ENCODE results near the gene RAP2C.
"Not testable (repeated sequence)": the region's sequence is repeated elsewhere in the genome, so short reads cannot be mapped to it uniquely, and the experiment has no call there.

Gene RAP2C

DNA sequence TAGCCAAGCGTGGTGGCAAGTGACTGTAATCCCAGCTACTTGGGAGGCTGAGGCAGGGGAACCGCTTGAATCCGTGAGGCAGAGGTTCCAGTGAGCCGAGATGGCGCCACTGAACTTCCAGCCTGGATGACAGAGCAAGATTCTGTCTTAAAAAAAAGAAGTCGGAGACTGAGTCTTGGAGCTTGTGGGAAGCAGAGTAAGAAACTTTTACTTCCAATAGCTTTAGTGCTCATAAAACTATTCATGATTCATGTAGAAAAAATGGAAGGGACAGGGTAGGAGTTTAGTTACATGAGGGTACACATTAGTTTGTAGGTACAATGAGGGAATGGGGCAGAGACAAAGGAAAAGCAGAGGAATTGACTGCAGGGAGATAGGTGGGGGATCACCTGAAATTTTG, 19.3 kb downstream of the RAP2C start:
- DNase-seq = no peak

DNA sequence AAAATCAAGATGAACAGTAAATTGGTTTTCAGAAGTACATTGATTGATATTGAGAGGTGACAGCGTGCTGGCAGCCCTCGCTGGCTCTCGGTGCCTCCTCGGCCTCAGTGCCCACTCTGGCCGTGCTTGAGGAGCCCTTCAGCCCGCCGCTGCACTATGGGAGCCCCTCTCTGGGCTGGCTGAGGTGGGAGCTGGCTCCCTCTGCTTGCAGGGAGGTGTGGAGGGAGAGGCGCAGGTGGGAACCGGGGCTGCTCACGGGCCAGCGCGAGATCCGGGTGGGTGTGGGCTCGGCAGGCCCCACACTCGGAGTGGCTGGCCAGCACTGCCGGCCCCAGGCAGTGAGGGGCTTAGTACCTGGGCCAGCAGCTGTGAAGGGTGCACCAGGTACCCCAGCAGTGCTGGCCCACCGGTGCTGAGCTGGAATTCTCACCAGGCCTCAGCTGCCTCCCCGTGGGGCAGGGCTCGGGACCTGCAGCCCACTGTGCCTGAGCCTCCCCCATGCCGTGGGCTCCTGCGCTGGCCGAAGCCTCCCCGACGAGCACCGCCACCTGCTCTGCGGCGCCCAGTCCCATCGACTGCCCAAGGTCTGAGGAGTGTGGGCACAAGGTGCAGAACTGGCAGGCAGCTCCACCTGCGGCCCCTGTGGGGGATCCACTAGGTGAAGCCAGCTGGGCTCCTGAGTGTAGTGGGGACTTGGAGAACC, 25.2 kb downstream of the RAP2C start:
- DNase-seq = no peak

DNA sequence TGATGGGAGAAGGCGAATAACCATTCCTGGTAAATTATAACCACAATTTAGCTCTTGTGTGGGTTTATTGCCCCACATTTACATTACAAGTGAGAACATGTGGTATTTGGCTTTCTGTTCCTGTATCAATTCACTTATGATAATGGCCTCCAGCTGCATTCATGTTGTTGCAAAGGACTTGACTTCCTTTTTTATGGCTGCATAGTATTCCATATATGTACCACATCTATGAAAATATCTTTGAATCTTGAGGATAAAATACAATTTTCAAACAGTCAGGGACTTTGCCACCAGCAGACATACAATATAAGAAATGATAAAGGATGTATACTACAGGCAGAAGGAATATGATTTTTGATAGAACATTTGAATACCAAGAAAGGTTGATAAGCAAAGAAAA, 27.3 kb downstream of the RAP2C start:
- DNase-seq = no peak

DNA sequence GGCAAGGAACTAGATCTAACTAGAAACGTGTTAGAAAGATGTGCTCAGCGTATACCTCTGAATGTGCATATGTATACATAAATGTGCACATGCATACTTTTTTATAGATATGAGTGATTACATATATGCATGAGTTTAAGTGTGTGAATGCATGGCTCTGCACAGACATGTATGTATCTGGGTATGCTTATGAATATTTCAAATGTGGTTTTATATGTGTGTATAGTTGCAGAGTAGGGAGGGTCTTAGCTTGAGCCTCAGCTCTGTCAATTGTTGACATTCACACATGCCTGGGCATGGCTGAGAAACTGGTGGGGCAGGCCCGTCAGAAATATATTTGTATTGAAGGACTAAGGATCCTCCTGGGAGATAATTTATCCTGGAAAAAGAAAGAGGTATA, 31.1 kb downstream of the RAP2C start:
- no peak for DNase-seq

DNA sequence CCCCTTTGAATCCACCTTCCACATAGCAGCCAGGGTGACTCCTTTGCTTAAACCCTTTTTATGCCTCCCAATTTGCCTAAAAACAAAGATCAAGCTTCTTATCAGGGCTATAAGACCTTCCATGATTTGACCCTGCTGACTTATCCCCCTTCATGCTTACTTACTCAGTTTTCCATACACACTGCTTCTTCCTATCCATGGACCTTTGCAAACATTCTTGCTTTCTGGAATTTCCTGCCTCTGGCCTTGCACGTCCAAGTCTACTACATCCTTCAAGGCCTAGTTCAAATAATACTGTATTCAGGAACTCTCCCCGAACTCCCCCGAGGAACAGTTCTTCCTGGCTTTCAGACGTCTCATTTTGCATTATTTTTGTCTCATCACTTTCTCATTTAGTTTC, 31.8 kb downstream of the RAP2C start:
- DNase-seq = no peak

DNA sequence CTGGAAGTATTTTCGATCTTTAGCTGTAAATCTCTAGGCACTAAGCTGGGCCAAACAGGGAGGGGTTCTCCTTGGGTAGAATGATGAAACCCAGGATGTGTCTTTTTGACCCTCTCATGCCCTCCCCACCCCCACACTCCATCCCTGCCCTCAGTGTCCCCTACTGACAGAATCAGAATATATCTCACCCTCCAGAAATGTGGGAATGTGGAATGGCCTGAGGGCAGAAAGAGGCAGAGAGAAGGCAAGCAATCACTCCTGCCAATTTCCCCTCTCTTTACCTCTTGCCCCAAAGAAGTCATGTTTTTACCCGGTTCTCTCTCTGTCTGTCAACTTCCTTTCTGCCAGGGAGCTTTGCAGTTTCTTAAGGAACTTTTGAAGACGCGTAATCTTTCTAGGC, 34.4 kb downstream of the RAP2C start:
- no peak for DNase-seq

DNA sequence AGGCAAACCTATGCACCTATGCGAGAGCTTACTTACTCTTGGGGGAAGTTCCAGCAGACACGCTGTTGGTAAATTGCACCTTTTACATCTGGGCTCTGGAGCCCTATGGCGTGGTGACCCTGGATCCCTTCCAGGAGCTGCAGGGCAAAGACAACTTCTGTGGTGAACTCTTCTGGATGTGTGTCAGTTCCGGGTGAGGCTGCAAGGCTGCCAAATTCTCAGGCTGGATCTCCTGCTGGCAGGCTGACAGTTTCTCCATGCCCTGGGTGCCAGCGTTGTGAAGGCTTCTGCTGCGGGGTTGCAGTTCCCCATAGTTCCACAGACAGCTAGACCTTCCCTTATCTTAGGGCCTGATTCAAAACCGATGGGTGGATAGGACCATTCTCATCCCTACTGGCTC, 37.9 kb downstream of the RAP2C start:
- DNase-seq = no peak

DNA sequence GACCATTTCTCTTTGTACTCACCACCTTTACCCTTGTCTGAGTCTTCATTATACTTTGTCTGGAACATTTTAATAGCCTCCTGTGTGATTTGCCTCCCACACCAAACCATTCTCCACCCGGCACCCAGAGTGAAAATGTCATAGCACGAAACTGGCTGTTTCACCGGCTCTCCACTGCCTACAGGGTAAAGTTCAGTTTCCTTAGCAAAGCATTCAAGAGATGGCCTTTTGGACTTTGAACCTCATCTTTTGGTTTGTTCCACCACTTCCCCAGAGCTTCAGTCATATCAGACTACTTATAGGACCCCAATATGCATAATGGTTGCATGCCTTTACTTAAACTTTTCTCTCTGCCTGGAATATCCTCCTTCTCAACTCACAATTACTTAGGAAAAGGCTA, 38.3 kb downstream of the RAP2C start:
- no peak for DNase-seq

DNA sequence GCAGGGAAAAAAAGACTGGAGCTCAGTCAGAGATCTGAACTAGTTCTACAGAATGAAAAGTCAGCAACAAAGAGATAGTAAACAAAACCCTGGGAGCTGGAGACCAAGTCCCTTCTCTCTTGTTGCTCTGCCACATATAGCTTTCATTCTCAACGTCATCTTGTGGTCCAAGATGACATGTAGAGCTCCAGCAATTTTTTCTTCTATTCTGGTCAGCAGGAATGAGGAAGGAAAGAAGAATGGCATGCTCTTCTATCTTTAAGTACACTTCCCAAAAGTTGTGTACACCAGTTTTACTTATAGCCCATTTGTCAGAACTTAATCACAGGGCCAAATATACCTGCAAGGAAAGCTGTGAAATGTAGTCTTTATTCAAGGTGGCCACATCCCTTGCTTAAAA, 45.6 kb downstream of the RAP2C start:
- no peak for DNase-seq

DNA sequence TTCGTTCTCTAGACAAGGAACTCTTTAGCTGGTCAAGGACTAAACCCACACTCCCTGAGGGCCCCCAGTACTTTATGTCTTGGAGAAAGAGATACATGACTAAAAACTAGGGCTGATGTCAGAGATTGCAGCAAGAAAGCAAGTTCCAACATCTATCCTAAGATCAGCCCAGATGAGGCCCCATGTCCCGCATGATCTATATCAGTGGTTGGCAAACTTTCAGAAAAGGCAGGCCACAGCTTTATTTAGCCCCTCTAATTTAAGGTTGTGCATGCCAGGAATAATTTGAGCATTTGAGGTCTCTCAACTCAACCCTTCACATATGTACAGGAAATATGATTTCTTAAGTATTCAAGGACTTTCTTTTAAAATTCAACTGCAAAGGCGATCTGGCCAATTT, 47.4 kb downstream of the RAP2C start:
- no peak for DNase-seq

DNA sequence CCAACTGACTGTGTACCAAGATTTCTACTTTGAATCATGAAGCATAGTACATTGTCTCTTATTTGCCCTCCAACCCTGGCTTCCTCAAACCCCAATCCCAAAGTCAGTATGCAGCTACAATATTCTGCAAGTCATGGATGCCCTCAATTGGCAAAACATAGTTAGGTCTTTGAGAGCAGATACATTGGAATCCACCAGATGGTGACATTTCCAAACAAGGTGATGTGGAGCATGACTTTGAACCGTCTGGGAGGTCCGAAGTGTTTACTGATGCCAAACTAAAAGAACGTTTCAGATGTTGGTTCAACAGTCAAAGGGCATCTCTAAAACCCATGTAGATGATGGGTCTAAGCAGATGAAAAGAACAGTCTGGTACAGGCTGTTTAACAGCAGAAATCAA, 47.8 kb downstream of the RAP2C start:
- DNase-seq = no peak

DNA sequence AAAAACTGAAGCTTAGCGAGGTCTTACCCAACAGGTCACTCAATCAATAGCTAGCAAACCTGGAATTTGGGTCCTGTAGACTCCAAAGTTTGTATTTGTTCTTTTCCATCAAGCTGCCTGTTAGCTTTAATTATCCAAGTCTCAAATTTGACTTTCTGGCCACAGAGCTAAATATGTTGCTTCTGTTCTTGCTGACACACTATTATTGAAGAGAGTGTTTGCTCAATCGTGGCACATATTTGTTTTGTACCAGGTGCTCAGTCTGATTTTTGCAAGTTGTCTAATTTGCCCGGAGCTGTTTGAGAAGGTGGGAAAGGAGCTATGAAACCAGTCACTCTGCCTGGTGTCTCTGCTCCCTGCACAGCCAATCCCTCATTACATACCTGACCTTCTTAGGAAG, 49.7 kb downstream of the RAP2C start:
- DNase-seq = no peak

DNA sequence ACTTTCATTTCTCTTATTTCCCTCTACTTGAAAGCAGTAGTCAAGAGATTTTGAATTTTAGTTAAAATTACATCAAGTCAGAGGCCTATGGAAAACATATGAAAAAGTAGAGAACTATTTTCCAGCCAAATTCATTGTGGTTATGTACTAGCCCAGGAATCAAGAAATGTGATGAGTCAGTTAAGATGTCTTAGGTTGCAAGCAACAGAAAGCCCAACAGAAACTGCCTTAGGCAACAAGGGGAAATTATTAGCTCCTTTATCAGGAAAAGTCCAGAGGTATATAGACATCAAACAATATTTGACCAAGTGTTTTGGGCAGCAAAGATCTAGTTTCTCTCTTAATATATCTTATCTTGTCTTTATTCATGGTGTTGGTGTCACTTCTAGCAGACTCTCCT, 53.6 kb downstream of the RAP2C start:
- DNase-seq = no peak

DNA sequence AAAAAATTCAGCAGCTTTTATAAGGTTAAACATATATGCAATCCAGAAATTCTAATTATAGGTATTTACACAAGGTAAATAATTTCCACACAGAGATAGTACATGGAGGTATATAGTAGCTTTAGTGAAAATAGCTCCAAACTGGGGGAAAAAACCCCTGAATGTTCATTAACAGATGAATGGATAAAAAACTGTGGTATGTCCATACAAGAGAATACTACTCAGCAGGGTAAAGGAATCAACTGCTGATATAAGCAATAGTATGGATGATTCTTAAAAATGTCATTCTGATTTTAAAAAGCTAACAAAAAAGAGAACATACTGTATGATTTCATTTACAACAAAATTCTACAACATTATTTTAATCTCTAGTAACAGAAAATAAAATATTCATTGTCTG, 54.2 kb downstream of the RAP2C start:
- DNase-seq = no peak

DNA sequence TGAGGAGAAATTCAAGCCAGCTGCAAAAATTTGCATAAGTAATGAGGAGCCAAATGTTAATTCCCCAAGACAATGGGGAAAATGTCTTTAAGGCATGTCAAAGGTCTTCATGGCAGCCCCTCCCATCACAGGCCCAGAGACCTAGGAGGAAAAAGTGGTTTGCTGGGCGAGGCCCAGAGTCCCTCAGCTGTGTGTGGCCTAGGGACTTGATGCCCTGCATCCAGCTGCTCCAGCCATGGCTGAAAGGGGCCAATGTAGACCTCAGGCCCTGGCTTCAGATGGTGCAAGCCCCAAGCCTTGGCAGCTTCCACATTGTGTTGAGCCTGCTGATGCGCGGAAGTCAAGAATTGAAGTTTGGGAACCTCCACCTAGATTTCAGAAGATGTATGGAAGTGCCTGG, 56.2 kb downstream of the RAP2C start:
- not testable (repeated sequence) for DNase-seq

DNA sequence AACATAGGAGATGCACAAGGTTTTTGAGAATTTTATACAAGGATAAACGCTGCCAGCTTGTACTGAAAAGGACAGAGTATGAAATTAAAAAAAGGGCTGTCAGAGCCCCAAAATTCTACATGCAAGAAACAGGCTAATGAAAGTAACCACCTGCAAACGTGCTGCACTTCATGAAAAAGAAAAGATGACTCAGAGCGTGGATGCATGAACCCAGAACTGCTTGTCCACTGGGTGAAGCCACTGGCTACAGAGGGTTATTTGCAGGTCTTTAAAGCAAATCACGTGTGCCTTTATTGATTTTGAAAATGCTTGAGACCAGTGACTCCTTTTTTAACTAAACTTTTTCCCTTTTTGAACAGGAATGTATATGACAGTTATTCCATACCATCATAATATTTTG, 66.1 kb downstream of the RAP2C start:
- DNase-seq = no peak

All from suppressor macrophage treated with lipopolysaccharide for 1 hour (primary cell).